GM12891 (cell line): ENCODE results near the gene AKR1C4.
"Not testable (repeated sequence)": the region's sequence is repeated elsewhere in the genome, so short reads cannot be mapped to it uniquely, and the experiment has no call there.

ENCODE experiments used
- DNase-seq: peaks from one replicate; pipeline ENCODE4 v3.0.0; 2011; ENCODE audit warnings: low spot score; ENCODE audit not compliant: insufficient read length
- FAIRE-seq: peaks from 2 replicates; lab custom pipeline; 2011; peaks lifted over from hg19 to GRCh38; lab: Jason Lieb, UNC
- PAX5 ChIP-seq: IDR thresholded peaks from 2 replicates; pipeline ENCODE4 v1.6.1; 2011; ENCODE audit warnings: low read length, moderate library complexity, mild to moderate bottlenecking; ENCODE audit not compliant: insufficient read depth, severe bottlenecking
- POLR2A ChIP-seq: IDR thresholded peaks from 2 replicates; pipeline ENCODE4 v1.6.1; 2011; ENCODE audit warnings: low read depth, low read length, control low read depth
- POLR2AphosphoS5 ChIP-seq: IDR thresholded peaks from 2 replicates; pipeline ENCODE4 v1.6.1; 2011; ENCODE audit warnings: low read depth, low read length, control low read depth
- POU2F2 ChIP-seq: IDR thresholded peaks from 2 replicates; pipeline ENCODE4 v1.6.1; 2011; ENCODE audit warnings: low read depth, mild to moderate bottlenecking, control low read depth, low read length, moderate library complexity
- SPI1 ChIP-seq: IDR thresholded peaks from 2 replicates; pipeline ENCODE4 v1.6.1; 2011; ENCODE audit warnings: low read depth, low read length, control low read depth
- TAF1 ChIP-seq: IDR thresholded peaks from 2 replicates; pipeline ENCODE4 v1.6.1; 2011; ENCODE audit warnings: low read depth, low read length, control low read depth

AKR1C4 gene

DNA sequence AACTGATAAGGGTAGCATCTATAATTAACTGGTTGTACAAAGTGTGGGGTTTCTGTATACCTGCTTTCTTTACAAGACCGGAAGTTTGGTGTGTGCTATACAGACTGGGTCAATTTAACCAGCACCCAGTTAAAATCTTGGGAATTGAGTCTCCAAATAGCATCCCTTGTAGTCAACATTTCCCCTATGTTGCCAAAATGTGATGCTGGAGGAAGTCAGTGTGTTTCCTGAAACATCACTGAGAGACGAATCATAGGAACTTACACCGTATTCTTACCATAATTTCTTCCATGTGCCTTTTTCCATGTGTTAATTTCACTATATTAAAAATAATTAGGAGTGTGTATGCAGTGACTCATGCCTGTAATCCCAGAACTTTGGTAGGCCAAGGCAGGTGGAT lies 1.7 kb downstream of the AKR1C4 start:
- TF ChIP-seq POU2F2, result no peak
- no peak for TF ChIP-seq TAF1
- TF ChIP-seq POLR2A, result no peak
- TF ChIP-seq SPI1, result no peak
- TF ChIP-seq POLR2AphosphoS5, result no peak
- no peak for DNase-seq
- no peak for FAIRE-seq

- TF ChIP-seq POLR2A (no peak), POU2F2 (no peak), SPI1 (no peak), TAF1 (no peak), PAX5 (no peak), POLR2AphosphoS5 (no peak)
- FAIRE-seq (no peak), DNase-seq (no peak)
Measured at GRCh38 chr10:5199398-5199797, 2.8 kb downstream of the AKR1C4 start.

DNA sequence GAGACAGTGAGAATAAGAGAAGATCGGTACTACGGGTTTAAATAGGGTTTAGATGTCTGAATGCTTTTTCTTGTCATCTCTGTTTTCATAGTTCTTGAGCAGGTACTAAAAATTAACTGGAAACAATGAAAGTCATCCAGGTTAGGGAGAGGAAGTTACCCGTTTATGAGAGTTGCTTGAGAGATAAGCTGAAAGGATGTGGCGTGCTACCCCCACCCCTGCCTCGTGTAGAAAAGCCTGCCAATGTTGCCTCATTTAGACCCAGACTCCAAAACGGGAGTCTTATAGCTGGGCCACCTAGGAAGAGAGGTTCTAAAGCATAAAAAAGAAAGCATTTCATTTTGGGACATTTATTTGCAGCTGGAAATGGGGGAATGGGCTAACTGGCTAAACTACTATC lies 10.2 kb downstream of the AKR1C4 start:
- FAIRE-seq (no peak), DNase-seq (no peak)
- TF ChIP-seq TAF1, result no peak
- no peak for TF ChIP-seq POLR2A
- TF ChIP-seq POU2F2, result no peak
- no peak for TF ChIP-seq PAX5
- TF ChIP-seq POLR2AphosphoS5, result no peak

DNA sequence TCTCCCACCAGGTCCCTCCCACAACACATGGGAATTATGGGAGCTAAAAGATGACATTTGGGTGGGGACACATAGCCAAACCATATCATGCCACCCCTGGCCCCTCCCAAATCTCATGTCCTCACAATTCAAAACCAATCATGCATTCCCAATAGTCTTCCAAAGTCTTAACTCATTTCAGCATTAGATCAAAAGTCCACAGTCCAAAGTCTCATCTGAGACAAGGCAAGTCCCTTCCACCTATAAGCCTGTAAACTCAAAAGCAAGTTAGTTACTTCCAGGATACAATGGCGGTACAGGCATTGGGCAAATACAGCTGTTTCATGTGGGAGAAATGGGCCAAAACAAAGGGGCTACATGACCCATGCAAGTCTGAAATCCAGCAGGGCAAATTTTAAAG lies 13.1 kb downstream of the AKR1C4 start:
- DNase-seq, FAIRE-seq: not testable (repeated sequence)

DNA sequence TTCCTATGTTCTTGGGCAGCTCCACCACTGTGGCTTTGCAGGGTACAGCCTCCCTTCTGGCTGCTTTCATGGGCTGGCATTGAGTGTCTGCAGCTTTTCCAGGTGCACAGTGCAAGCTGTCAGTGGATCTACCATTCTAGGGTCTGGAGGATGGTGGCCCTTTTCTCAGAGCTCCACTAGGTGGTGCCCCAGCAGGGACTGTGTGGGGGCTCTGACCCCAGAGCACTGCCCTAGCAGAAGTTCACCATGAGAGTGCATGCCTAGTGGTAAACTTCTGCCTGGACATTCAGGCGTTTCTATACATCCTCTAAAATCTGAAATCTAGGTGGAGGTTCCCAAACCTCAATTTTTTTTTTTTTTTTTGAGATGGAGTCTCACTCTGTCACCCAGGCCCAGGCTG lies 13.6 kb downstream of the AKR1C4 start:
- DNase-seq, FAIRE-seq: not testable (repeated sequence)

DNA sequence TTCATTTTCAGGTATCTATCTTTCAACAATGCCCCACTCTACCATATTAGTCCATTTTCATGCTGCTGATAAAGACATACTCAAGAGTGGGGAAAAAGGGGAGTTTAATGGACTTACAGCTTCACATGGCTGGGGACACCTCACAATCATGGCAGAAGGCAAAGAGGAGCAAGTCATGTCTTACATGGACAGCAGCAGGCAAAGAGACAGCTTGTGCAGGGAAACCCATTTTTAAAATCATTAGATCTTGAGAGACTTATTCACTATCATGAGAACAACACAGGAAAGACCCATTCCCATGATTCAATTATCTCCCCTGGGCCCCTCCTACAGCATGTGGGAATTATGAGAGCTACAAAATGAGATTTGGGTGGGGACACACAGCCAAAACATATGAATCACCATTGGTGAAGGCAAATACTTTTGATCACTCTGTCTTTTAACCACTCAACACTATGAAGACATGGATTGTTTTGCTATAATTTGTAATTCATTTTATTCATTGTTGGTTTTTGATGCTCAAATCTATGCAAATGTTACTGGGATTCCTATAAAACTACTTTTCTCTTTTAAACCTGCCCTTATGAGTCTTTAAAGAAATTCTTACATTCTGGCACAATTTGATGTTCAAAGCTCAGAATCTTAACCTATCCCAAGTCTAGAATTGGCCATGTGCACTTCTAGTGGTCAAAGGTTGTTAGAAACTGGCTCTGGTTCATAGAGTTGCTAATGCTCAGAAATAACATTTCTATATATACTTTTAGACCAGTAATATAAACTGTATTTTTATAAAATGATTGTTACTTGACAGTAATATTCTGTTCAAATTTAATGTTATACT lies 15.3 kb downstream of the AKR1C4 start:
- DNase-seq (no peak), FAIRE-seq (no peak)
- TF ChIP-seq POLR2AphosphoS5, result no peak
- TF ChIP-seq POLR2A, result no peak
- TF ChIP-seq TAF1, result no peak
- no peak for TF ChIP-seq POU2F2
- no peak for TF ChIP-seq PAX5
- TF ChIP-seq SPI1, result no peak

GRCh38 chr10:5216801-5217200 lies 20.2 kb downstream of the AKR1C4 start:
- DNase-seq, result no peak
- TF ChIP-seq PAX5 (no peak), TAF1 (no peak), POLR2AphosphoS5 (no peak), POLR2A (no peak), POU2F2 (no peak), SPI1 (no peak)
- FAIRE-seq, result no peak

GRCh38 chr10:5219262-5219661 lies 22.6 kb downstream of the AKR1C4 start:
- FAIRE-seq (no peak), DNase-seq (no peak)
- TF ChIP-seq POU2F2 (no peak), PAX5 (no peak), TAF1 (no peak), POLR2AphosphoS5 (no peak), POLR2A (no peak), SPI1 (no peak)

- DNase-seq, FAIRE-seq: not testable (repeated sequence)
Measured at GRCh38 chr10:5222942-5223341, 26.3 kb downstream of the AKR1C4 start.

DNA sequence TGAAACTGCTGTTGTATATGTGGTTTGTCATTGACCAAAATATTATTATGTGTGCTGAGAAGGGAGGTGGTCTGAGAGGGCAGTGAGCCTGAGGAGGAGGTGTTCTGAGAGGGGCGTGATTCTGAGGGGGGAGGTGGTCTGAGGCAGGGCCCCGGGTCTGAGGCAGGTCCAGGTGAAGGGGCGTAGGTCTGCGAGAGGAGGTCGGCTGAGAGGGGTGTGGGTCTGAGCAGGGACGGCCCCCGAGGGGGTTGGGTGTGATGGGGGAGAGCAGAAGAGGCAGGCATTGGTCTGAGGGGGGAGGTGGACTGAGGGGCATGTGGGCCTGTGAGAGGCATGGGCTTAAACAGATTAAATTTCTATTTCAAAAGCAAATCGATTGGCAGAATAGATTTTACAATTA lies 32.4 kb downstream of the AKR1C4 start:
- no peak for DNase-seq
- FAIRE-seq, result no peak
- no peak for TF ChIP-seq TAF1
- no peak for TF ChIP-seq SPI1
- no peak for TF ChIP-seq POLR2AphosphoS5
- no peak for TF ChIP-seq PAX5
- TF ChIP-seq POU2F2, result no peak
- no peak for TF ChIP-seq POLR2A

DNA sequence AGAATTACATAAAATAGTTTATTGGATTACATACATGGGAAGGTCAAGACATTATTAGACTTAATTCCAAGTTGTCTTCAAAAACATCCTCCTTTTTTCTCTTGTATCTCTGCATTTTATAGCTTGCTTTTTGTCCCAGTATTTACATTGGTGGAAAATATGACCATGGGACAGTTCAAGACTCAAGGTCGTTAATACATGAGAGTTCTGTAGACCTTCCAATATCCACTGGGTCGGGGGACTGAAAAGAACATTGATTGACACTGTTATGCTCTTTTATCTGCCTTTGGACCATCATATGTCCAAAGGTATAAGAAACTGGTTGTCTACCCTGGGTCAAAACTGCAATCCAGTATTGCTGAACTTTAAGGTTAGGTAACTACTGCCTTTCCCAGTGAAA lies 36.7 kb downstream of the AKR1C4 start:
- TF ChIP-seq TAF1 (no peak), POLR2AphosphoS5 (no peak), SPI1 (no peak), POLR2A (no peak), PAX5 (no peak), POU2F2 (no peak)
- FAIRE-seq, result no peak

More for the DNA sequence above, 36.7 kb downstream of the AKR1C4 start:
- no peak for DNase-seq
